ENCODE measurements around the gene LRIG3. TPM values are rescaled to one million over a fixed set of nuclear protein-coding genes. Genes with fewer than 3 reads are reported as not detected.

Gene LRIG3
- total RNA-seq, 4 donors from 2014 or later = 42.0 to 103 (median 50.2) TPM

DNA sequence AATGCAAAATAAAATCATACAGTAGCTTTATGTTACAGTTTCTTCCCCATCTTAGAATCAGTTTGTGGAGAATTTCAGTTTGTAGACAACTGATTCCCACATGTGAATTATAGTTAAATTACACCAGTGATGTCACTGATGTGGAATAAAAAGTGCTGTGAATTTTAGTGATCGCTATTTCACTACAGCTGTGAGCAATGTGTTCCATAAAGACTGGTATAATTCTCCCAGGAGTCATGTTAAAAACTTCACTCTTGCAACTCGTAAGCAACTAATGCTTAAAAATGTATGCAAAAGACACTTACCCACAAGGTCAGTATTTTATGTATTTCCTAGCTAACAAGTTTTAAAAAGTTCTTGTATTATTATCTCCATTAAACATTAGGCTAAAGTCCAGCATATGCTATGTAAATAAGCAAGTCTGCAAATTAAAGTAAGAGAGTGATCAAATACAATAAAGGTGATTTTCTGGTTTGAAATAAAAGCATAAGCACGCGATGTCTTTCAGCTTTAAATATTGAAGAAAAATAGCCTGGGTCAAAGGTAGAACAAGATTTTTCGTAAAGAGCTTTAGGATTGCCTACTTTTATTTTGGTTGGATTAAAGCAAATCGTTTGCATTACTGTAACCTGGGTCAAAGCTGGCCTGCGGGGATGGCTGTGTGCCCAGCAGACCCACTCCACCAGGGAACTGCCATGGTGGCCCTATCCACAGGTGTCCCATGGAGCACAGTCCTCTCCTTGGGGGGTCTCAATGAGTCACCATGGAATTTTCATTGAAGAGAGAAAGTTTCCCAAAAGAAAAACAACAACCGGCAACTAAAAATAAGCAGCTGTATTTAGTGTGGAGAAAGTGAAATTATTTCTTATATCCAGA lies 12.7 kb upstream of the LRIG3 start:
- Histone ChIP-seq H3K4me3 (no peak overlapping the region), H3K36me3 (no peaks in the 10 kb centered on the region), H3K4me1 (no peaks in the 10 kb centered on the region), H3K27ac (no peak overlapping the region), H3K9me3 (no peaks in the 10 kb centered on the region), H3K27me3 (no peaks in the 10 kb centered on the region)
- TF ChIP-seq POLR2A (IDR thresholded peaks at IDR 0.05) (no peak), CTCF (IDR thresholded peaks at IDR 0.05) (no peak)
- intact Hi-C loops (cut with DNase I; ENCODE audit: low total_unique reads) = no loop called here
- no peak for DNase-seq

DNA sequence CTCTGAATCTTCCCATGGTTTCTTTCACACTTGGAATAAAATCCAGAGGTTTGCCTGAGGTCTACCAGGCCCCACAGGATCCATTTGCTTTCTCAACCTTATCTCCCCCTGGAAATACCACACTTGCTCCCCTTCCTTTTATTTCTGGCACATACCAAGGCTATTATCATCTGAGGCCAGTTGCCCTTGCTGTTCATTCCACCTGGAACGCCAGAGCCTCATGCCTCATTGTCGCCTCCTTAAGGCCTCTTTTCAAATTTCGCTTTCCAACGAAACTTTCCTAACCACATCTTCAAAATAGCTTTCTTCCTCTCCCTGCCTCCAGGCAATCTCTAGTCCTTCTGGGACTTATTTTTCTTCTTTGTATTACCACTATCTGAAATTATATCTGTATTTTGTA lies 11.2 kb upstream of the LRIG3 start:
- intact Hi-C loops (cut with DNase I; ENCODE audit: low total_unique reads) = no loop called here

DNA sequence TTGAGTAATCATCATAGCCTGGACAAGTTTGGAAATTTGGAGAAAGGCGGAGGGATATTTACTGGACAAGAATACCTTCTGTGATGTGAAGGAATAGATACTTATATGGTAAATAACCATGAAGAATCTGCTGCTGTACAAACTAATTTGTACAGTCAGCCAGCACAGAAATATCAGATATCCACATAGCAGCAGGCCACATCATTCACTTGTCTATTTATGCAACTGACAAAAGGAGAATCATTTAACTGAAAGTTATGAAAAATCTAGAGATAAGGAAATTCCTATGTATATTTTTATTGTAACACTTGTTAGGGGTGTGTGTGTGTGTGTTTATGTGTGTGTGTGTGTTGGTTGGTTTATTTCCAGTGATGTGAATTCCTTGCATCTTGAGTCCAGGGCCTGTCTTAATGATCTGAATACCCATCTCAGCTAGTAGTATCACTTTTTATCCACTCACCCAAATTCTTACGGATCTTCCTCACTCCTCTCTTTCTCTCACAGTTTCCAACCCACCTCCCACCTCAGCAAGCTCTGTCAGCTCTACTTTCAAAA lies 10.5 kb upstream of the LRIG3 start:
- Histone ChIP-seq H3K27ac (no peak overlapping the region), H3K27me3 (no peaks in the 10 kb centered on the region), H3K9me3 (no peaks in the 10 kb centered on the region), H3K36me3 (no peaks in the 10 kb centered on the region), H3K4me3 (no peak overlapping the region), H3K4me1 (no peaks in the 10 kb centered on the region)
- no peak for TF ChIP-seq CTCF (IDR thresholded peaks at IDR 0.05)
- TF ChIP-seq POLR2A (IDR thresholded peaks at IDR 0.05) = no peak
- intact Hi-C loops (cut with DNase I; ENCODE audit: low total_unique reads) = no loop called here
- DNase-seq = no peak

More for the DNA sequence above, 11.2 kb upstream of the LRIG3 start:
- Histone ChIP-seq H3K36me3 (no peaks in the 10 kb centered on the region), H3K27ac (no peak overlapping the region), H3K27me3 (no peaks in the 10 kb centered on the region), H3K9me3 (no peaks in the 10 kb centered on the region), H3K4me3 (no peak overlapping the region), H3K4me1 (no peaks in the 10 kb centered on the region)
- no peak for DNase-seq
- TF ChIP-seq POLR2A (IDR thresholded peaks at IDR 0.05) = no peak
- no peak for TF ChIP-seq CTCF (IDR thresholded peaks at IDR 0.05)

GRCh38 chr12:58927120-58927519 lies 6.8 kb upstream of the LRIG3 start:
- Histone ChIP-seq H3K27me3 (no peaks in the 10 kb centered on the region), H3K4me3 (no peak overlapping the region), H3K4me1 (no peaks in the 10 kb centered on the region), H3K27ac (no peak overlapping the region), H3K9me3 (no peaks in the 10 kb centered on the region), H3K36me3 (no peaks in the 10 kb centered on the region)
- no peak for DNase-seq
- TF ChIP-seq CTCF (IDR thresholded peaks at IDR 0.05) = no peak
- no peak for TF ChIP-seq POLR2A (IDR thresholded peaks at IDR 0.05)
- intact Hi-C loops (cut with DNase I; ENCODE audit: low total_unique reads) = no loop called here

GRCh38 chr12:58926586-58926985 lies 6.3 kb upstream of the LRIG3 start:
- no peak overlapping the region for H3K4me3 ChIP-seq
- no peaks in the 10 kb centered on the region for H3K4me1 ChIP-seq
- H3K27me3 ChIP-seq = no peaks in the 10 kb centered on the region
- no peak for TF ChIP-seq POLR2A (IDR thresholded peaks at IDR 0.05)
- TF ChIP-seq CTCF (IDR thresholded peaks at IDR 0.05) = no peak
- no peaks in the 10 kb centered on the region for H3K36me3 ChIP-seq
- no peaks in the 10 kb centered on the region for H3K9me3 ChIP-seq
- no peak overlapping the region for H3K27ac ChIP-seq
- DNase-seq = no peak
- intact Hi-C loops (cut with DNase I; ENCODE audit: low total_unique reads) = no loop called here
